AG04450 (cell line): Measurements from ENCODE around the gene MCFD2. TPM values are rescaled to one million over a fixed set of nuclear protein-coding genes. Genes with fewer than 3 reads are reported as not detected.
A peak's percentile ranks its signal among the peaks of the same experiment; 100 is the strongest.

ENCODE experiments used
- CTCF ChIA-PET: fragments of 300-600, 350-600 bp; formaldehyde crosslinking; extraction: SDS; loops from one replicate; lab custom pipeline; 2022; ENCODE audit warnings: antibody characterized with exemption, inconsistent platforms; lab: Charles Lee
- POLR2A ChIA-PET: fragments of 350-600 bp; formaldehyde crosslinking; extraction: SDS; loops from one replicate; lab custom pipeline; 2021; ENCODE audit warnings: antibody characterized with exemption, inconsistent platforms; lab: Yijun Ruan, JAX
- DNase-seq: peaks from one replicate; pipeline ENCODE4 v3.0.0-alpha.2; 2011; ENCODE audit warnings: low read depth, low spot score
- H3K27ac ChIP-seq: one replicate; pipeline ENCODE4 v1.5.1; 2012; ENCODE audit warnings: low read depth, low read length, control low read depth
- H3K27me3 ChIP-seq: one replicate; pipeline ENCODE4 v1.6.0; 2012; ENCODE audit warnings: low read length; ENCODE audit not compliant: control insufficient read depth, insufficient read depth
- H3K4me3 ChIP-seq: 2 replicates; pipeline ENCODE4 v1.5.1; 2011; ENCODE audit warnings: mild to moderate bottlenecking, low read depth, low read length, control low read depth
- H3K9me3 ChIP-seq: 2 replicates; pipeline ENCODE4 v1.5.1; 2012; ENCODE audit warnings: low read length; ENCODE audit not compliant: control insufficient read depth, insufficient read depth
- CTCF ChIP-seq: IDR thresholded peaks from 2 replicates; pipeline ENCODE4 v1.5.1; 2011; ENCODE audit warnings: low read depth, low read length, control low read depth, inconsistent platforms
- polyA minus RNA-seq: library from RNA; depleted of rRNA, polyadenylated mRNA; stranded (reverse); fragments of >200 nt; gene quantifications from 2 replicates; pipeline ENCODE4 v1.2.3, GENCODE V29; 2011; rRNA and poly(A)+ RNA removed
- polyA plus RNA-seq: library from polyadenylated mRNA; depleted of rRNA; stranded (reverse); fragments of >200 nt; gene quantifications from 2 replicates; pipeline ENCODE4 v1.2.3, GENCODE V29; 2011; rRNA removed

The MCFD2 gene
- 176 and 231 TPM in 2 replicates for polyA plus RNA-seq
- 125 and 128 TPM in 2 replicates for polyA minus RNA-seq

GRCh38 chr2:46915281-46915810 is at the start of gene MCFD2:
TSS of gene MCFD2 (minus strand) at chr2:46915806. CDS start at chr2:46909171, 6,635 bp downstream.
- CTCF ChIA-PET = interaction anchor here (1.3 kb wide), 1 partner anchor 408 kb away, joined by 3 read pairs; no protein-coding TSS in a partner anchor
- H3K9me3 ChIP-seq = peaks cover 2% of the 10 kb centered on the region; the same call in 1 of the 2 replicates
- no peak for TF ChIP-seq CTCF
- H3K27ac ChIP-seq = peak within 1 kb of the TSS; percentile 77
- POLR2A ChIA-PET = interaction anchor here (1.5 kb wide), 1 partner anchor 408 kb away, joined by 6 read pairs; no protein-coding TSS in a partner anchor
- peak within 1 kb of the TSS; percentile 94 for H3K4me3 ChIP-seq
- no peak for DNase-seq
- H3K27me3 ChIP-seq = no peaks in the 10 kb centered on the region

GRCh38 chr2:46964835-46965560 is 49.4 kb upstream of the MCFD2 start:
- DNase-seq = no peak
- ChIA-PET CTCF (no interaction called here), POLR2A (interaction anchor here (0.7 to 1.8 kb wide), 2 partner anchors 10 to 555 kb away, joined by 6 to 8 read pairs; no protein-coding TSS in a partner anchor)
- Histone ChIP-seq H3K4me3 (no peak overlapping the region), H3K9me3 (no peaks in the 10 kb centered on the region; the same call in 1 of the 2 replicates), H3K27ac (peak overlapping the region; percentile 47), H3K27me3 (no peaks in the 10 kb centered on the region)
- no peak for TF ChIP-seq CTCF

GRCh38 chr2:46963941-46964673 is 48.5 kb upstream of the MCFD2 start:
- DNase-seq = no peak
- Histone ChIP-seq H3K4me3 (no peak overlapping the region), H3K27ac (peak overlapping the region; percentile 39), H3K27me3 (no peaks in the 10 kb centered on the region), H3K9me3 (no peaks in the 10 kb centered on the region; the same call in 1 of the 2 replicates)
- POLR2A ChIA-PET = no interaction called here
- CTCF ChIA-PET = interaction anchor here (1.4 kb wide), 1 partner anchor 45 kb away, joined by 3 read pairs; no protein-coding TSS in a partner anchor
- no peak for TF ChIP-seq CTCF

- H3K4me3 ChIP-seq = no peak overlapping the region
- no peaks in the 10 kb centered on the region for H3K27me3 ChIP-seq
- H3K9me3 ChIP-seq = no peaks in the 10 kb centered on the region; the same call in 1 of the 2 replicates
- DNase-seq = no peak
- H3K27ac ChIP-seq = peak overlapping the region; percentile 11
- TF ChIP-seq CTCF = no peak
- ChIA-PET POLR2A (no interaction called here), CTCF (interaction anchor here (1.4 kb wide), 1 partner anchor 44 kb away, joined by 3 read pairs; no protein-coding TSS in a partner anchor)
These were observed 47.6 kb upstream of the MCFD2 start for GRCh38 chr2:46963210-46963609.
